Tibial nerve (tissue), 4 donors: ENCODE measurements around the gene IFNAR1.

ENCODE experiments used
- CTCF ChIP-seq, 5 experiments: fragments of 200-600 bp in 3 of 5; fragments of 450-650 bp in 2 of 5; sonication (generic) in 3 of 5; IDR thresholded peaks; one replicate each; pipeline ENCODE4 v1.5.1; 2016 to 2019; ENCODE audit warnings: antibody characterized with exemption in 5 of 5, mild to moderate bottlenecking in 3 of 5, moderate library complexity in 2 of 5
- EP300 ChIP-seq, 2 donors: sonication (generic); formaldehyde crosslinking; IDR thresholded peaks; one replicate each; pipeline ENCODE4 v1.6.1; 2017; ENCODE audit warnings: antibody characterized with exemption in 2 of 2, mild to moderate bottlenecking in 1 of 2
- POLR2A ChIP-seq, 2 donors: fragments of 450-650 bp; IDR thresholded peaks; one replicate each; pipeline ENCODE4 v1.6.1; 2017; ENCODE audit warnings: antibody characterized with exemption in 2 of 2, mild to moderate bottlenecking in 2 of 2, moderate library complexity in 2 of 2

GRCh38 chr21:33305938-33306337, 18.8 kb upstream of the IFNAR1 start:
- TF ChIP-seq POLR2A (IDR thresholded peaks at IDR 0.05) (no peak), CTCF (IDR thresholded peaks at IDR 0.05) (no peak), EP300 (IDR thresholded peaks at IDR 0.05) (no peak)
